B cell (primary cell): Measurements from ENCODE around the gene STK11.

Experiments
- EZH2 ChIP-seq: IDR thresholded peaks from 2 replicates; pipeline ENCODE4 v1.6.1; 2012; ENCODE audit warnings: borderline replicate concordance, low read depth, mild to moderate bottlenecking, moderate library complexity, low read length; ENCODE audit not compliant: insufficient read depth, poor library complexity, severe bottlenecking
- TF ChIP-seq, protein P1 (sequence below): fragments of 200-600 bp; IDR thresholded peaks from one replicate; pipeline ENCODE4 v1.8.0; 2022; ENCODE audit warnings: antibody characterized with exemption, mild to moderate bottlenecking

DNA sequence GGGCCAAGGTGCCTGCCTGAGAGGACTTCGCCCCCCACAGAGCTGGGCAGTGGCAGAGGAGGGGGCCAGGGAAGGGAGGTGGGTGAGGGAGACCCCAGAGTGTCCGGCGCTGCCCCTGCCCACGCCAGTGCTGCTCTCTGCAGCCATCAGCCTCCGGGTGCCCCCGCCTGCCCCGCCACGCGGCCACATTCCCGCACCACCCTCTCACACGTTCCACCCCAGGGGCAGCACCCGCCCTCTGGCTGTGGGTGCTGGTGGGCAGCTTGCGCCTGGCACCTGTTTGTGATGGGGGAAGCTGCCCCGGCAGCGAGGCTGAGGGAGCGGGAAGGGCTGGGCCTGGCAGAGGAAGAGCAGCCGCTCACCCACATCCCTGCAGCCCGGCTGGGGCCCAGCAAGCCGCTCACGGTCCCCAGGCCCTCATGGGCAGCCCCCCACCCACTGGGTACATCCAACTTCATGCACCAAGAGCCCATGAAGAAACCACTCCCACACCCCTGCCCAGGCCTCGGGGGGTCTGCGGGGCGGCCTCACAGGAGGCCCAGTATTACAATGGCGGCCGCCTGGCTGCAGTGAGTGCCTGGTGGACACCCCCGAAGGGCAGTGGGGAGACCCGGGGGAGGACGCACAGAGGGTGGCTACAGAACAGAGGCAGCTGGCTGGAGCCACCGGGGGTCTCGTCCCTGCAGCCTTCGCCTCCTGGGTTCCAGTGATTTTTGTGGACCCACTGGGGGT is 45.5 kb upstream of the STK11 start:
- TF ChIP-seq, protein P1, sequence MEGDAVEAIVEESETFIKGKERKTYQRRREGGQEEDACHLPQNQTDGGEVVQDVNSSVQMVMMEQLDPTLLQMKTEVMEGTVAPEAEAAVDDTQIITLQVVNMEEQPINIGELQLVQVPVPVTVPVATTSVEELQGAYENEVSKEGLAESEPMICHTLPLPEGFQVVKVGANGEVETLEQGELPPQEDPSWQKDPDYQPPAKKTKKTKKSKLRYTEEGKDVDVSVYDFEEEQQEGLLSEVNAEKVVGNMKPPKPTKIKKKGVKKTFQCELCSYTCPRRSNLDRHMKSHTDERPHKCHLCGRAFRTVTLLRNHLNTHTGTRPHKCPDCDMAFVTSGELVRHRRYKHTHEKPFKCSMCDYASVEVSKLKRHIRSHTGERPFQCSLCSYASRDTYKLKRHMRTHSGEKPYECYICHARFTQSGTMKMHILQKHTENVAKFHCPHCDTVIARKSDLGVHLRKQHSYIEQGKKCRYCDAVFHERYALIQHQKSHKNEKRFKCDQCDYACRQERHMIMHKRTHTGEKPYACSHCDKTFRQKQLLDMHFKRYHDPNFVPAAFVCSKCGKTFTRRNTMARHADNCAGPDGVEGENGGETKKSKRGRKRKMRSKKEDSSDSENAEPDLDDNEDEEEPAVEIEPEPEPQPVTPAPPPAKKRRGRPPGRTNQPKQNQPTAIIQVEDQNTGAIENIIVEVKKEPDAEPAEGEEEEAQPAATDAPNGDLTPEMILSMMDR: no peak
- no peak for TF ChIP-seq EZH2
